Karpas-422 (cell line): Measurements from ENCODE around the gene GAPT. TPM values are rescaled to one million over a fixed set of nuclear protein-coding genes. Genes with fewer than 3 reads are reported as not detected.
A peak's percentile ranks its signal among the peaks of the same experiment; 100 is the strongest.

Experiments used
- DNase-seq: peaks from one replicate; pipeline ENCODE4 v3.0.0-alpha.2; 2015
- H2AFZ ChIP-seq: fragments of 200-600 bp; sonication (generic); 2 replicates; pipeline ENCODE4 v1.6.1; 2014; ENCODE audit warnings: antibody characterized with exemption, low read length, mixed read lengths
- H3K27ac ChIP-seq: fragments of 200-600 bp; sonication (generic); 2 replicates; pipeline ENCODE4 v1.5.1; 2014; ENCODE audit warnings: mild to moderate bottlenecking, low read length, moderate library complexity
- H3K27me3 ChIP-seq: fragments of 200-600 bp; sonication (generic); 2 replicates; pipeline ENCODE4 v1.6.1; 2014; ENCODE audit warnings: low read length, mixed read lengths
- H3K36me3 ChIP-seq: fragments of 200-600 bp; sonication (generic); 2 replicates; pipeline ENCODE4 v1.6.1; 2014; ENCODE audit warnings: low read length, mixed read lengths; ENCODE audit not compliant: insufficient read depth
- H3K4me1 ChIP-seq: fragments of 200-600 bp; sonication (generic); 2 replicates; pipeline ENCODE4 v1.6.1; 2014; ENCODE audit warnings: mild to moderate bottlenecking, low read length, mixed read lengths
- H3K4me2 ChIP-seq: fragments of 200-600 bp; sonication (generic); 2 replicates; pipeline ENCODE4 v1.6.1; 2014; ENCODE audit warnings: low read length, low read depth, mild to moderate bottlenecking; ENCODE audit not compliant: poor library complexity, severe bottlenecking
- H3K4me3 ChIP-seq: fragments of 200-600 bp; sonication (generic); 2 replicates; pipeline ENCODE4 v1.5.1; 2014; ENCODE audit warnings: mild to moderate bottlenecking, antibody characterized with exemption, low read length, mixed read lengths
- H3K79me2 ChIP-seq: fragments of 200-600 bp; sonication (generic); 2 replicates; pipeline ENCODE4 v1.6.1; 2014; ENCODE audit warnings: mild to moderate bottlenecking, low read length, mixed read lengths
- H3K9ac ChIP-seq: fragments of 200-600 bp; sonication (generic); 2 replicates; pipeline ENCODE4 v1.6.0; 2014; ENCODE audit warnings: low read length
- H3K9me2 ChIP-seq: fragments of 200-600 bp; sonication (generic), shearing (Covaris generic); replicated peaks from 2 replicates; pipeline ENCODE4 v1.6.0; 2014; ENCODE audit warnings: mild to moderate bottlenecking, low read length, moderate library complexity; ENCODE audit not compliant: insufficient read depth
- H3K9me3 ChIP-seq: fragments of 300-700, 200-600 bp; sonication (generic); 2 replicates; pipeline ENCODE4 v1.6.1; 2014; ENCODE audit warnings: low read length, mixed read lengths
- H4K20me1 ChIP-seq: fragments of 200-600 bp; sonication (generic); 2 replicates; pipeline ENCODE4 v1.6.1; 2014; ENCODE audit warnings: mild to moderate bottlenecking, antibody characterized with exemption, low read length, low read depth; ENCODE audit not compliant: insufficient read depth
- total RNA-seq: library from RNA; depleted of rRNA; stranded (reverse); fragments of >200 nt; shearing (Covaris generic); gene quantifications from 2 replicates; pipeline ENCODE4 v1.2.3, GENCODE V29; 2014; ENCODE audit warnings: low replicate concordance; rRNA removed

Gene GAPT
- total RNA-seq, result 17.8 and 21.4 TPM in 2 replicates

- Histone ChIP-seq H3K27me3 (no peaks in the 10 kb centered on the region), H3K79me2 (no peaks in the 10 kb centered on the region), H3K36me3 (no peaks in the 10 kb centered on the region), H3K4me3 (peak within 1 kb of the TSS; percentile 61), H3K4me1 (peaks cover 36% of the 10 kb centered on the region), H3K9me2 (no peaks in the 10 kb centered on the region), H2AFZ (peak within 1 kb of the TSS; percentile 71), H3K9ac (peak within 1 kb of the TSS; percentile 58), H3K9me3 (no peaks in the 10 kb centered on the region), H3K27ac (peak within 1 kb of the TSS; percentile 83), H4K20me1 (no peaks in the 10 kb centered on the region), H3K4me2 (peak within 1 kb of the TSS; percentile 71)
- DNase-seq, result peak; percentile 88
Measured at GRCh38 chr5:58491216-58491892, at the start of gene GAPT. GAPT (plus strand) TSS chr5:58491435; CDS start chr5:58494537, 3,102 bp downstream.

GRCh38 chr5:58444805-58445204 lies 46.4 kb upstream of the GAPT start:
- Histone ChIP-seq H3K36me3 (no peaks in the 10 kb centered on the region), H3K9me3 (no peaks in the 10 kb centered on the region), H3K4me1 (no peaks in the 10 kb centered on the region), H3K9me2 (no peaks in the 10 kb centered on the region), H3K27ac (no peak overlapping the region), H3K4me3 (no peak overlapping the region), H3K9ac (no peak overlapping the region), H4K20me1 (no peaks in the 10 kb centered on the region), H3K4me2 (no peak overlapping the region), H3K79me2 (no peaks in the 10 kb centered on the region), H3K27me3 (no peaks in the 10 kb centered on the region), H2AFZ (no peak overlapping the region)
- DNase-seq, result no peak

GRCh38 chr5:58446024-58446423 lies 45.2 kb upstream of the GAPT start:
- Histone ChIP-seq H3K27ac (no peak overlapping the region), H4K20me1 (no peaks in the 10 kb centered on the region)
- no peak for DNase-seq

GRCh38 chr5:58447226-58447625 lies 44.0 kb upstream of the GAPT start:
- Histone ChIP-seq H4K20me1 (no peaks in the 10 kb centered on the region), H2AFZ (no peak overlapping the region), H3K79me2 (no peaks in the 10 kb centered on the region), H3K27me3 (no peaks in the 10 kb centered on the region), H3K9me3 (no peaks in the 10 kb centered on the region), H3K4me1 (no peaks in the 10 kb centered on the region), H3K9ac (no peak overlapping the region), H3K4me3 (no peak overlapping the region), H3K36me3 (no peaks in the 10 kb centered on the region), H3K4me2 (no peak overlapping the region), H3K9me2 (no peaks in the 10 kb centered on the region), H3K27ac (no peak overlapping the region)
- DNase-seq, result no peak

More at GRCh38 chr5:58446024-58446423, 45.2 kb upstream of the GAPT start:
- no peaks in the 10 kb centered on the region for H3K4me1 ChIP-seq
- no peaks in the 10 kb centered on the region for H3K9me3 ChIP-seq
- no peaks in the 10 kb centered on the region for H3K27me3 ChIP-seq
- no peak overlapping the region for H3K4me2 ChIP-seq
- no peaks in the 10 kb centered on the region for H3K36me3 ChIP-seq
- no peak overlapping the region for H3K9ac ChIP-seq
- no peaks in the 10 kb centered on the region for H3K79me2 ChIP-seq
- H2AFZ ChIP-seq, result no peak overlapping the region
- H3K9me2 ChIP-seq, result no peaks in the 10 kb centered on the region
- H3K4me3 ChIP-seq, result no peak overlapping the region

GRCh38 chr5:58450018-58450417 lies 41.2 kb upstream of the GAPT start:
- H3K9me2 ChIP-seq, result no peaks in the 10 kb centered on the region
- no peak overlapping the region for H3K4me3 ChIP-seq
- H4K20me1 ChIP-seq, result no peaks in the 10 kb centered on the region
- H3K4me2 ChIP-seq, result no peak overlapping the region
- no peaks in the 10 kb centered on the region for H3K79me2 ChIP-seq
- H3K27me3 ChIP-seq, result no peaks in the 10 kb centered on the region
- H3K27ac ChIP-seq, result no peak overlapping the region
- H3K9me3 ChIP-seq, result no peaks in the 10 kb centered on the region
- H3K4me1 ChIP-seq, result no peaks in the 10 kb centered on the region
- no peaks in the 10 kb centered on the region for H3K36me3 ChIP-seq
- no peak for DNase-seq
- no peak overlapping the region for H3K9ac ChIP-seq
- H2AFZ ChIP-seq, result no peak overlapping the region

GRCh38 chr5:58450811-58451629 lies 40.2 kb upstream of the GAPT start:
- no peak overlapping the region for H2AFZ ChIP-seq
- no peaks in the 10 kb centered on the region for H3K4me1 ChIP-seq
- H3K9me2 ChIP-seq, result no peaks in the 10 kb centered on the region
- H4K20me1 ChIP-seq, result no peaks in the 10 kb centered on the region
- no peak overlapping the region for H3K9ac ChIP-seq
- no peaks in the 10 kb centered on the region for H3K9me3 ChIP-seq
- no peaks in the 10 kb centered on the region for H3K79me2 ChIP-seq
- no peaks in the 10 kb centered on the region for H3K27me3 ChIP-seq
- no peaks in the 10 kb centered on the region for H3K36me3 ChIP-seq
- no peak overlapping the region for H3K4me3 ChIP-seq
- no peak overlapping the region for H3K4me2 ChIP-seq
- H3K27ac ChIP-seq, result no peak overlapping the region
- DNase-seq, result no peak

GRCh38 chr5:58451732-58452565 lies 39.3 kb upstream of the GAPT start:
- Histone ChIP-seq H2AFZ (no peak overlapping the region), H3K79me2 (no peaks in the 10 kb centered on the region), H3K9ac (no peak overlapping the region), H3K27ac (no peak overlapping the region), H3K4me1 (no peaks in the 10 kb centered on the region), H3K9me2 (no peaks in the 10 kb centered on the region), H3K36me3 (no peaks in the 10 kb centered on the region), H3K27me3 (no peaks in the 10 kb centered on the region), H3K4me2 (no peak overlapping the region), H4K20me1 (no peaks in the 10 kb centered on the region), H3K9me3 (no peaks in the 10 kb centered on the region), H3K4me3 (no peak overlapping the region)
- no peak for DNase-seq
